Left forelimb (tissue), 1 donor: ENCODE measurements around the gene LDB3.
A peak's percentile ranks its signal among the peaks of the same experiment; 100 is the strongest.

Experiments used
- DNase-seq: peaks from one replicate; pipeline ENCODE4 v3.0.0-alpha.2; 2018; ENCODE audit warnings: low spot score

The LDB3 gene

DNA sequence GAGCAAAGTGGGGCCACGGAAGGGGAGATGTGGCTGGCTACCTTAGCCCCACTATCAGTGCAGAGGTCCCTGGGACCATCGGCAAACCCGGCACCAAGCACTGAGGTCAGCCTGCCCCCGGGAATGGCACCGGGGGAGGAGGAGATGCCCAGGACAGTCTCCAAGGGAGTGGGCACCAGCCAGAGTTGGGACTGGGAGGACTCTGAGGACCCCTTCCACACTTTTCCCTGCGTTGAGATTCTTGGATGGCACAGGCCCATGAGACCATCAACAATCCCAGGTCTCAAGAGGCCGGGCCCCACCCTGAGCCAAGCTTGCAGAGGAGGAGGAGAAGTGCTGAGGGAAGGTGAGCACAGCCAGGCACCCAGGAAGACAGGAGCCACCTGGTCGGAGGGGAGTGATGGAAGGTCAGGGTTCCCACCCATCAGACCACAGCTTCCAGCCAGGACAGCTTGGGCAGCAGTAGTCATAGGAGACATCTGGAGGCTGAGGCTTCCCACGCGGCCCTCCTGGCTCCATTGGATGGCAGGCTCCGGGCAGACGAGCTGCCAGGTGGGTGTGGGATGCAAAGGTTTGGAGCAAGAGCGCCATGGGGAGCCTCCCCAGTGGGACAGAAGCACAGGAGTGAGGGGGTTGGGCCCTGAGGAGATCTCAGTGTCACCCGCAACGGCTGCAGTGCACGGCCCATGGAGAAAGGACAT lies 16.5 kb upstream of the LDB3 start:
- peak; percentile 49 for DNase-seq

DNA sequence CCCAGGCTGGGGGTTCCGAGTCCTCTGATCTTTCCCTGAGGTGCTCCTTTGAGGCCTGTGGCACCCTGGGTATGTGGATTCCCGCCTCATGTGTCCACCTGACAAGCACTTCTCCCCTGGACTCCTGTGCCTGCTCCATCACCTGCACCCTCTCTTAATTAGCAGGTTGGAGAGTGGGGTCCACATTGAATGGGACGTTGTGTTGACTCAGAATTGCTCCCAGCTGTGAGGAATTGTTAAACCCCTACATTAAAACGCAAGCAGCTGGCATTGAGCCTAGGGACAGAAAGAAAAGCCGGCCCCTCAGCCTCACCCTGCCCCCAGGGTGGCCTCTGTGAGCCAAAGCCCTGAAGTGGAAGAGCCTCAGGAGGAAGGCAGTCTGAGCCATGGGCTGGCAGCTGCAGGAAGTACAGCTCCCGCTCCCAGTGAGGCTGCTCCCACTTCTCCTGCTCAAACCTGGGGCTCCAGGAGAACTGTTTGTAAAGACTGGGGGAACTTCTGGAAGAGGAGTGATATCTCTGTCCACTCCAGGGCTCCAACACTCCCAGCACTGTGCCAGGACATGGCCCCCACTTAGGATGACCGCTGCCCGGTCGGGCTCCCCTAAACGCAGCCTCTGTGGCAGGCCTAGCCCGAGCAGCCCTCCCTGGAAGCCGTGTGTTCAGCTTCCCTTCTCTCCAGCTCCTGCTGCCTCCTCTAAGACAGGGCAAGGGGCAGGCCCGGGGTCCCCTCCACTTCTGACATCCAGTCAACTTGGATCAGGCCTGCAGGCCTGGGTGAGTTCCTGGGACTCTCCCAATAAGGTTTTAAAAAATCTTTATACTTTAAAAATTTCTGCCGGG lies 15.7 kb upstream of the LDB3 start:
- DNase-seq: peak; percentile 60

DNA sequence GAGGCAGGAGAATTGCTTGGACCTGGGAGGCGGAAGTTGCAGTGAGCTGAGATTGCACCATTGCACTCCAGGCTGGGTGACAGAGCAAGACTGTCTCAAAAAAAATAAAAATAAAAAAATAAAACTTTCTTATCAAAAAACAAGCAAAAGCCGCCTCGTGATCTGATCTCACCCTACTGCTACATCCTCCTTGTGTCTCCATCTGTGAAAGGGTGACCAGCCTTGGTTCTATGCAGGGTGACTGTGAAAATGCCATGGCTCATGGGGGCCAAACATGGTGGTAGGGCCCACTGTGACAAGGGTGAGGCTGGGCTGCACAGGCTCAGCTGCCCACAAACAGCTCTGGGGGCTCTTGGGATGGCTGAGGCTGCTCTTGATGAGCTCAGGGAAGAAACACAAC lies 14.9 kb upstream of the LDB3 start:
- DNase-seq: peak; percentile 41

DNA sequence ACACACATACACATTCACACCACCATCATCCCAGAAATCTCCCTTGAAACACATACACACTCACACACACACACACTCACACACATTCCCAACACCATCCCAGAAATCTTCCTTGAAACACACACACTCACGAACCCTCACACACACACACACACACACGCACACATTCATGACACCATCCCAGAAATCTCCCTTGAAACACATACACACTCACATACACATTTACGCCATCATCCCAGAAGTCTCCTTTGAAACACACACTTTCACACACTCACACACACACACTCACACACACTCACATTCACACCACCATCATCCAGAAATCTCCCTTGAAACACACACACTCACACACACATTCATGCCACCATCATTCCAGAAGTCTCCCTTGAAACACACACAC lies 14.3 kb upstream of the LDB3 start:
- no peak for DNase-seq

DNA sequence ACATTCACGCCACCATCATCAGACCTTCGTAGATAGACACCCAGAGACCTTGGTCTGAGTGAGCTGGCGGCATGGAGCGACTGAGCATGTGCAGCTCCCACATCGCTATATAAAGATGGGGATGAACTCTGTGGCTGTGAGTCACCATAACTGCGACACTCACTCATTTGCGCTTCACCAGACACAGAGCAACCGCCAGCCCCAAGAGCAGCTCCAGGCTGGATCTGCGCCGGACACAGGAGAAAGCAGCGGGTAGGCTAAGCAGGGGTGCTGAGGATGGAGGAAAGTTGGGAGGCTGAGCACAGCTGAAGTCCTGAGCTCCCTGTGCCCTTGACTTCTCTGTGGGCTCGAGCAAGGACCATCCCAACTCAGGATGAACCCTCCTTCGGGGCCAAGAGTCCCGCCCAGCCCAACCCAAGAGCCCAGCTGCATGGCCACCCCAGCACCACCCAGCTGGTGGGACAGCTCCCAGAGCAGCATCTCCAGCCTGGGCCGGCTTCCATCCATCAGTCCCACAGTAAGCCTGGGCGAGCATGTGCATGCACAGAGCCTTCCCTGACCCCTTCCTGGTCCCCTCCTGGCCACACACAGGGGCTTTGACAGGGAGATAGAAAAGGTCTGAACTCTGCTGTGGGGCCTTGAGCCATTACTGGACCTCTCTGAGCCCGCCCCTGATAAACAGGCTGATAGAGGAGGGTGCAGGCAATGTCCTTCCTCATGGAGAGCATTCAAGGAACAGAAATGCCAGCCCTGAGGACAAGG lies 13.7 kb upstream of the LDB3 start, which contains the start of gene OPN4:
TSS of gene OPN4 (plus strand) at position 137 of the 762 bp plus-strand sequence. CDS start at position 374, 237 bp downstream.
- peak; percentile 47 for DNase-seq

DNA sequence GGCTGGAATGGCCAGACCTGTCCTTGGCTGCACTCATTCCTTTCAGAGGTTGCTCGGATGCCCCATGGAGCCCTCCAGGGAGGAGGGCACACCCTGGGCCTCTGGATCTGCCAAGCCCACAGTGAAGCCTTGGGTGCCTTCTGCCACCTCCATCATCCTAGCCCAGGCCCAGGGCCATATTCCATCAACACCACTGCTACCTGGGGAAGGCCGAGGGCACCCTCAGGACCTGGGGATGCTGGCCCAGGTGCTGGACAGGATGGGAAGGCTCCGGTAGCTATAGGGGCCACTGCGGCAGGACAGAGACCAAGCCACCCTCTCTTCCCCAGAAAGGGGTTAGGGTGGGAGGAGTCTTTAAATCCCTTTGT lies 13.2 kb upstream of the LDB3 start:
- peak; percentile 53 for DNase-seq

DNA sequence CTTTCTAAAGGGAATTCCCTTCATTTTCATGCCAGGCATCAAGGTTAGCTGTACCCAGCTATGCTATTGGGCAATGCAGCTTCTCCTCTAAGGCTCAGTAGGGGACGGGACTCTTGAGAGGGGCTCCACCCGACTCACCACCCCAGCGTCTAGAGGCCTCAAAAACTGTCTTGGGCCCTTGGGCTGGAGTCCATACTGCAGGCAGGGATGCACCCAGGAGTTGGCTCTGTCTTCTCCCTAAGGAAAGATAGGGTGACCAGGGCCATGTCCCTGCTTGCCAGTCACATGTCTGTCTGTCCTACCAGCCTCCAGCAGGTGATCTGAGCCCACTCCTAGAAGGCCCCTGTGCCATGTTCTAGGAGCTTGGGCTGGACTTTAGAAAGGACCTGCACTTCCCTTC lies 12.7 kb upstream of the LDB3 start:
- DNase-seq: no peak

DNA sequence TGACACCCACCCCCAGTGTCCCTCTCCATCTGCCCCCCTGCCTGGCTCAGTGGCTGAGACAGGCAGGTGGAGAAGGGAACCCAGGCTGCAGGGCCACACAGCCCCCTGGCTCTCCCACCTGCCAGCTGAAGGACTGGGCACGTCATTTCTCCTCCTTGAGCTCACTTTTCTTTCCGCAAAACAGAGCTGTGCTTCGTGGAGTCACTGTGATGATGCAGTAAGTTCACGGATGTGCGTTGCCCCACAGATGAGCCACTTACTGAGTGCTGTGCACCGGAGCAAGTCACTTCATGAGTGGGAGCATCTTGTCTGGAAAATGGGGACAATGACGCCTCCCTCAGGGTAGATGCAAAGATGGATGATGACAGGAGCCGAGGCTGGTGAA lies 11.3 kb upstream of the LDB3 start:
- DNase-seq: peak; percentile 40

DNA sequence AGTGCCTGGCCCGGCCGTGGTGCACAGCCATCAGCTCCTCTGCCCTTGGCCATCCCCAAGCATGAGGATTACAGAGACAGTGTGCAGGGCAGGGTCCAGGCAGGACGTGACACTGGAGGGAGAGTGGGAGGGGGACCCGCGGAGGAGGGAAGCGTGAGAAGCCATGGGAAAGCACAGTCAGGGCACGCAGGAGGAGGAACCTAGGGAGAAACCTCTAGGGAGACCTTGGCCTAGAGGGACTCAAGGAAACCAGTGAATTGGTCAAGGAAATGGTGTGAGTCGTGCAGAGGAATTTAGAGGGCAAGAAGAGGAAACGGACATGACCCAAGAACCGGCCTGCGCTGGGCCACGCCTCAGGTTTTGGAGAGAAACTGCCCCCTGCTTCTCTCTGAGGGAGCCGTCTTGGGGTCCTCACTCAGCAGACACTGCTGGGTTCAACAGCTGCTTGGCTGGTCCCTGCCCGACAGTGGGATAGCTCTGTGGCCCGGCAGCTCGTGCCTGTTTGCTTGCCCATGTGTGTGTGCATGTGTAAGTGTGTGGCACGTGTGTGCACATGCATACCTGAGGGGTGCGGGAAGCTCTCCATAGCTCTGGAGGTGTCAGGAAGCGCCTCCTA lies 10.8 kb upstream of the LDB3 start:
- DNase-seq: peak; percentile 49

DNA sequence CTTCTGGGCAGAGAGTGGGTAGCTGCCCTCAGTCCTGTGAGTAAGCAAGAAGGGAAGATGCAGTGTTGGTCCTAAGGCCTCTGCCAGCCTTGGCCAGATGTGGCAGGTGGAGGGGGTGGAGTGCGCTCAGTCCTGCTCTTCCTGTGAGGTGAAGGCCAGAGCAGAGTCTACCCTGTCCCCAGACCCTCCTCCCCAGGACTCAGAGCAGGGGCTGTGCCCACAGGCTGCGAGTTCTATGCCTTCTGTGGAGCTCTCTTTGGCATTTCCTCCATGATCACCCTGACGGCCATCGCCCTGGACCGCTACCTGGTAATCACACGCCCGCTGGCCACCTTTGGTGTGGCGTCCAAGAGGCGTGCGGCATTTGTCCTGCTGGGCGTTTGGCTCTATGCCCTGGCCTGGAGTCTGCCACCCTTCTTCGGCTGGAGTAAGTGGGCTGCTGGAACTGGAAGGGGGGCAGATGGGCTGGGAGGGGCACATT lies 10.0 kb upstream of the LDB3 start:
- DNase-seq: peak; percentile 57

DNA sequence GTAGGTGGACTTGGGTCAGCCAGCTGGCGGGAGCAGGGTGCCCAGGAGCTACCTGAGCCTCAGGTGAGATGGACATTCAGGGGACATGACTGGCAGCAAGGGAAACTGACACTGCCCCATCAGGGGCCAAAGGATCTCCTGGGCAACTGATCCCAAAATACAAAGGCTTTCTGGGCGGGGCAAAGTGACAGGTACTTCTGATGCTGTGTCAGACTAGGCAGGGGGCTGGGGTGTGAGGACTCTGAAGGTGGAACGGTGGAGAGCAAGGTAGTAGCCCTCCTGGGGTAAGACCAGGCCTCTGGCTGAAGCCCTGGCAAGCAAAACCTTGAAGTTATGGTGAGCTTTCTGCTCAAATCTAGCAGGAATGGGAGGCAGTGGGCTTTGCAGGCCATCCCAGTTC lies 9.6 kb upstream of the LDB3 start:
- DNase-seq: peak; percentile 46

DNA sequence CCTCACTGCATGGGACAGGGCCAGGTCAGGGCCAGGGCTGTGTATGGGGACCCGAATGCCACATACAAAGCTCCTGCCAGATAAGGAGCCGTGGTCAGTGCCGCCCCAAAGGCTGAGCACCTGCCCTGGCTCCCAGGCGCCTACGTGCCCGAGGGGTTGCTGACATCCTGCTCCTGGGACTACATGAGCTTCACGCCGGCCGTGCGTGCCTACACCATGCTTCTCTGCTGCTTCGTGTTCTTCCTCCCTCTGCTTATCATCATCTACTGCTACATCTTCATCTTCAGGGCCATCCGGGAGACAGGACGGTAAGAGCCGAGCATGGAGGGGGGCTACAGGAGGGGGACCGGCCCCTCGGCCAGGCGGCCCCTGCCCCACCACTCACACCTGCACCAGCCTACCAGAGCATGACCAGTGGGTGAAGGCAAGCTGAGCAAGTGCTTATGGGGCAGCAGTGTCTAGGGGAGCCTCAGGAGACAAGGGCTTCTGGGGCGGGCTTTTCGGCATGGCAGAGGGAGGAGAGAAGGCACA lies 9.1 kb upstream of the LDB3 start:
- DNase-seq: peak; percentile 49

DNA sequence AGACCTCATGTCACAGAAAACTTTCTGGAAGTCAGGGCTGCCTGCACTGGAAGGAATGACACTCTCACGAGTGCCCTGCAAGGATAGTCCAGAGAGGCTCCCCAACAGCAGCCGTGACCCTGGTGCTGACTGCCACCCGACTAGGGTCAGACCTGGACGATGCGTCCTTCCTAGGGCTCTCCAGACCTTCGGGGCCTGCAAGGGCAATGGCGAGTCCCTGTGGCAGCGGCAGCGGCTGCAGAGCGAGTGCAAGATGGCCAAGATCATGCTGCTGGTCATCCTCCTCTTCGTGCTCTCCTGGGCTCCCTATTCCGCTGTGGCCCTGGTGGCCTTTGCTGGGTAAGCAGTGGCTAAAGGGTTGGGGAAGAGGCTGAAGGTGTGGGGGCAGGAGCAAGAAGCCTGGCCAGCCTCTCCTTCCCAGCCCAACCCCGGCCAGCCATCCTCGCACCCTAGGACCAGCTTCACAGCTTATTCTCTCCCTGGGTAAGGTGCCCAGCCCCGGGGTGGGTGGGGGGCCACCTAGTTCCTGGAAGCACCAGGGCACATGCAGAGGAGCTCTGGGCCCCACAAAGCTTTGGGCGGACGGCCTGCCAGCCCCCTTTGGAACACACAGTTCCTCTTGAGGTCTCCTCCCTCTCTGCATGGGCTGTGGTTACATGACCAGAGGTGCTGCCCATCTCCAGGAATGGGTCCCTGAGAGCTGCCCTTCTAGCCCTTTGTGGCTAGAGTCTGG lies 8.4 kb upstream of the LDB3 start:
- peak; percentile 55 for DNase-seq

DNA sequence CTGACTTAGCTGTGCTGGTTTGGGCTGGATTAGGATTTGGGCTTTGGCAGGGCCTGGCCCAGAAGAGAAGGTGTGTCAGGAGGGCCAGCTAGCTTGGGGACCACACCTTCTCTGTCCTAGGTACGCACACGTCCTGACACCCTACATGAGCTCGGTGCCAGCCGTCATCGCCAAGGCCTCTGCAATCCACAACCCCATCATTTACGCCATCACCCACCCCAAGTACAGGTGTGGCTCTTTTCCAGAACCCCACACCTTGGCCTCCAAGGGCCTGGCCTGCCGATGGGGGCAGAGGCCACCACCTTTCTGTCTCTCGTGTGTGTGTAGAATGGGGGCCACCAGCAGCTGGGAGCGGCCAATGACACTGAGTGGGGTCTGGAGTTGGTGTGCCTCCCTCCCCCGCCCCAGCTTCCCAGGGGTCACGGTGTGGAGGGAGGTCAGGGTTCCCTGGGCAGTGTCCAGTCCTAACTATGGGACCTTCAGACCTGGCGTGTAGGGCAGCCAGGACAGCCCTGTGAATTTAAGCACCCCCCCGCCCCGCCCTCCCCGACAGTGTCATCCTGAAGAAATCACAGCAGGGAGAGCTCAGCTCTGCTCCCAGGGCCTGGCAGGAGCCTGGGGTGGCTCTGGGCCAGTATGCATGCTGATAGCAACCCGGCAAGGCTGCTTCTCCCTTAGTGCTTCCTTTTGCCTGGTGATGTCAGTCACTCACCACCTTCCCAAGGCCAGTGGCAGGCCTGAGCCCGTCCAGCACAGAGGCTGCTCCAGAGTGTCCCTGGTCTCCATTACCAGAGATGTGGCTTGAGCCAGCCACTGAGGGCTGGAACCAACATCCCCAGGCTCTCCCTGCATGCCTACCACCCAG lies 6.9 kb upstream of the LDB3 start:
- peak; percentile 20 for DNase-seq

DNA sequence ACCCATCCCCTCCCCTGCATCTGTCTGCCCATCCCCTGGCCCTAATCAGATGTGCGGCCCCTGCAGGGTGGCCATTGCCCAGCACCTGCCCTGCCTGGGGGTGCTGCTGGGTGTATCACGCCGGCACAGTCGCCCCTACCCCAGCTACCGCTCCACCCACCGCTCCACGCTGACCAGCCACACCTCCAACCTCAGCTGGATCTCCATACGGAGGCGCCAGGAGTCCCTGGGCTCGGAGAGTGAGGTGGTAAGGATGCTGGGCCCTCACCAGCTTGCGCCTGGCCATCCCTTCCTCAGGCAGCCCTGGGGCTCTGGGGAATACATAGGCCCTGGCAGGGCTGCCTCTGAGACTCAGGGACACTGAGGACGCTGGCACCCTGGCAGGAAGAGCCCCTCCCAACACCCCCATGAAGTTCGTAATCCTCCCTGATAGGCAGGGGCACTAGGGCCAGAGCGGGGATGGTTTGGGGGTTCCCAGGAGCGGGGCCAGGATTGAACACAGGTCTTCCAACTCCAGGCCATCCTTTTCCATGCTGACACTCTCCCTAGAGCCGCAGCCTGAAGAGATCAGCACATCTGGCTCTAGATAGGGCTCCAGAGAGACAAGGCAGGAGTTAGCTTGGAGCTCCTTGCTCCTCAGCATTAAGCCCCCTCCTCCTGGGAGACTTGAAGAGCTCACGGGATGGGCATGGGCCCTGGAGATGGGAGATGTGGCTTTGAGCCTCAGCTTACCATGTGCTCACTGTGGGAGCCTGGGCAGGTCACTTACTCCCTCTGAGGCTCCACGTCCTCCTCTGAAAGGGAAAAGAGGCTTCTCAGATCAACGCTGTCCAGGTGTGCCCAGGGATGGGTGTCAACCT lies 5.9 kb upstream of the LDB3 start:
- no peak for DNase-seq

DNA sequence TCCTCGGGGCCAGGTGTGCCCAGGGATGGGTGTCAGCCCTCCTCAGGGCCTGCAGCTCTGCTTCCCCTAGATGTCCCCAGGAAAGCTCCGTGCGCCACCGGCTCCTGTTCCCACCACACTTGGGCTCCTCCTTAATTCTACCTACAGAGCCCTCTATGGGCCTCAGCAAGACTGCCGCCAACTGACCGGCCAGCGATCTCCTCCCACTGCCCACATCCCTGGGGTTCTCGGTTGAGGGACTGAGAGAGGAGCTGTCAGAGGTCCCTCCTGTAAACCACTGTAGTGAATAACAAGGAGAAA lies 5.3 kb upstream of the LDB3 start:
- no peak for DNase-seq

DNA sequence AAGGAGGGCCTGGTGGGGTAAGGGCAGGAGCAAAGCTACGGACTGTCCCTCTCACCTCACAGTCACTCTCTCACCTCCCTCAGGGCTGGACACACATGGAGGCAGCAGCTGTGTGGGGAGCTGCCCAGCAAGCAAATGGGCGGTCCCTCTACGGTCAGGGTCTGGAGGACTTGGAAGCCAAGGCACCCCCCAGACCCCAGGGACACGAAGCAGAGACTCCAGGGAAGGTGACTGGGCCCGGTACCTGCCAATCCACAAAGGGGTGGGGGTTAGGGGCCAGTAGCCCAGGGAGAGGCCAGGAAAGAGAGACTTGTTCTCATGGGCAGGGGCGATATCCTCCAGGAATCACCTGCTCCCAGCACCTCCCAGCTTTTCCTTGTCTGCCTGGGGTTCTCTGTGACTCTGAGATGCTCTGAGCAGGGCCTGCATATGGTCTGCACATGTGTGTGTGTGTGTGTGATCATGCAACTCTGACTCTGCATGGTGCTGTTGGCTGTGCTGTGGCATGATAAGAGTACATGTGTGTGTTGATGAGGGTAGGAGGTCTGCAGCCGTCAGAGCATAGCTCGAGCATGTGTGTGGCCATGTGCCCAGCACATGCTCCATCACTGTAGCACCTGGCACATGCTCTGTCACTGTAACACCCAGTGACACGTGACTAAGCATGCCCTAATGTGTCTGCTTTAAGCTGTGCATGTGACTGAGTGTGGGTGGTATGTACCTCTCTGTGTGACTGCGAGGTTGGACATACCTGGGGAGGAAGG lies 4.6 kb upstream of the LDB3 start:
- no peak for DNase-seq

DNA sequence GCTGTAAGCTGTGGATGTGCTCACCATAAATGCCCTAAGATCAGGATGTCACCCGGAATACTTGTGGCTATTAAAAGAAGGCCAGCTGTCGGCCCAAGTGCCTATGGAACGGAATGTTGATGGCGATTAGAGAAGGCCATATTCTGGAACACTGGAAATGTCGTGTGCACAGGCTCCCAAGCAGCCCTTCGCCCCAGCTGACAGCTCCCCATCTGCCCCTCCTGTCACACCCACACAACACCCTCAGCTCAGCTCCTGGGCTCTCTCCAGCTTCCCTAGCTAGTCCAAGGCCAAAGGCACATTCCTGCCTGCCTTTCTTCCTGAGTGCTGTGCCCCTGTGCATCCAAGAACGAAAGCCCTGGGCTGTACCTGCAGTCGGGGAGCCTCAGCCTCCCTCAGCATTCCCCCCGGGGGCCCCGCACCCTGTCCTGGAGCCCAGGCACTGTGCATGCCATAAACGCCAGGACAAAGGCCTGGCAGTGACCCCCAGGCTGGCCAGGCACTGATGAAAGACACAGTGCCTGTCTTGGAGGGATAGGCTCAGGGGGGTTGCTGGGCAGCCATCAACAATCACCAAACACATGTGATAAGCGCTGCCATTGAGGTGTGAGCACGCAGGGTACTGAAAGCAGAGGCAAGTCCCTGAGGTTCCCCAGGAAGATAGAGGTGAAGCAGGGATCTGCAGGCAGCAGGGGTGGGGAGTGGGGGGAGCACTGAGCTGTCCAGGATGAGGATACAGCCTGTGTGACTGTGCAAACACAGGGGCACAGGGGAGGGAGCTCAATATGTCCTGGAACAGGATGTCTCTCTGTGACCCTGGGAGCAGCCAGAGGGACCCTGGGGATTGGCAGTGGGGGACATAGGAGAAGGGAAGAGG lies 3.7 kb upstream of the LDB3 start:
- DNase-seq: no peak
